MM.1S (cell line): Measurements from ENCODE around the gene CPNE2.
A peak's percentile ranks its signal among the peaks of the same experiment; 100 is the strongest.

Experiments
- DNase-seq: peaks from one replicate; pipeline ENCODE4 v3.0.0-alpha.2; 2015
- H2AFZ ChIP-seq: fragments of 300-600 bp; sonication (generic); 2 replicates; pipeline ENCODE4 v1.6.0; 2016; ENCODE audit warnings: antibody characterized with exemption, low read length
- H3F3A ChIP-seq: fragments of 300-600 bp; sonication (generic); 2 replicates; pipeline ENCODE4 v1.6.1; 2016; ENCODE audit warnings: mild to moderate bottlenecking, antibody characterized with exemption, low read length, moderate library complexity, mixed read lengths; ENCODE audit not compliant: insufficient read depth
- H3K27ac ChIP-seq: fragments of 300-600 bp; sonication (generic); 2 replicates; pipeline ENCODE4 v1.5.1; 2016; ENCODE audit warnings: mild to moderate bottlenecking, low read length
- H3K27me3 ChIP-seq: fragments of 300-600 bp; sonication (generic); replicated peaks from 2 replicates; pipeline ENCODE4 v1.6.0; 2016; ENCODE audit warnings: low read length; ENCODE audit not compliant: insufficient read depth
- H3K36me3 ChIP-seq: fragments of 300-600 bp; sonication (generic); replicated peaks from 2 replicates; pipeline ENCODE4 v1.6.1; 2016; ENCODE audit warnings: mild to moderate bottlenecking, low read length, mixed read lengths; ENCODE audit not compliant: insufficient read depth
- H3K4me1 ChIP-seq: fragments of 300-600 bp; sonication (generic); 2 replicates; pipeline ENCODE4 v1.6.1; 2016; ENCODE audit warnings: low read length, mixed read lengths
- H3K4me2 ChIP-seq: fragments of 300-600 bp; sonication (generic); 2 replicates; pipeline ENCODE4 v1.6.0; 2016; ENCODE audit warnings: low read depth, low read length
- H3K4me3 ChIP-seq: fragments of 300-600 bp; sonication (generic); 2 replicates; pipeline ENCODE4 v1.5.1; 2016; ENCODE audit warnings: low read length, mixed read lengths
- H3K79me2 ChIP-seq: fragments of 300-600 bp; sonication (generic); 2 replicates; pipeline ENCODE4 v1.6.1; 2016; ENCODE audit warnings: mixed run types, low read length, mixed read lengths
- H3K9ac ChIP-seq: fragments of 300-600 bp; sonication (generic); 2 replicates; pipeline ENCODE4 v1.6.1; 2016; ENCODE audit warnings: low read length, mixed read lengths
- H3K9me2 ChIP-seq: fragments of 300-600 bp; sonication (generic); replicated peaks from 2 replicates; pipeline ENCODE4 v1.6.1; 2016; ENCODE audit warnings: mild to moderate bottlenecking, low read length, mixed read lengths; ENCODE audit not compliant: insufficient read depth
- H3K9me3 ChIP-seq: fragments of 300-600 bp; sonication (generic); replicated peaks from 2 replicates; pipeline ENCODE4 v1.6.1; 2016; ENCODE audit warnings: mild to moderate bottlenecking, low read length, mixed read lengths; ENCODE audit not compliant: insufficient read depth
- H4K20me1 ChIP-seq: fragments of 300-600 bp; sonication (generic); 2 replicates; pipeline ENCODE4 v1.6.1; 2016; ENCODE audit warnings: mild to moderate bottlenecking, low read length, moderate library complexity, mixed read lengths; ENCODE audit not compliant: insufficient read depth
- CTCF ChIP-seq: fragments of 300-600 bp; sonication (generic); IDR thresholded peaks from 2 replicates; pipeline ENCODE4 v1.5.1; 2016; ENCODE audit warnings: antibody characterized with exemption, low read length, mixed read lengths
- EZH2 ChIP-seq: fragments of 300-600 bp; sonication (generic); optimal IDR thresholded peaks from 2 replicates; pipeline ENCODE3; 2017; ENCODE audit warnings: low read depth, mild to moderate bottlenecking, antibody characterized with exemption, low read length, mixed read lengths
- EZH2phosphoT487 ChIP-seq: fragments of 300-600 bp; sonication (generic); IDR thresholded peaks from 2 replicates; pipeline ENCODE4 v1.6.1; 2018; ENCODE audit warnings: antibody characterized with exemption, low read length

The CPNE2 gene

DNA sequence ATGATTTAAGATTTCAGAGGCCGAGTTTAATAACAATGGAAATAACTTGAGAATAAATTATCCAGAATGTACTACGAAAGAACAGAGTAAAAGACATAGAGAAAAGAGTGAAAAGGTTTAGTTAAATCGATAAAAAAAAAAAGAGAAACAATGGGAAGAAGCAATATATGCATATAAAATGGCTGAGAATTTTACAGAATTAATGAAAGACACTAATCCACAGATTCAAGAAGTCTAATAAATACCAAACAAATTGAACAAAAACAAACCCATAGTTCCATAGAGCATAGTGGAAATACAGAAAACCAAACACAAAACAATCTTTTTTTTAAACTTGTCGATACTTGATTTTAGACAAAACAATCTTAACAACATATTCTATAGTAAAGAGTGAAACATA, 91.7 kb downstream of the CPNE2 start:
- peaks cover 11% of the 10 kb centered on the region for H3F3A ChIP-seq
- H2AFZ ChIP-seq, result no peak overlapping the region
- TF ChIP-seq CTCF, result no peak
- TF ChIP-seq EZH2phosphoT487, result no peak
- no peak for TF ChIP-seq EZH2
- H3K4me1 ChIP-seq, result peaks cover 7% of the 10 kb centered on the region
- H3K9ac ChIP-seq, result no peak overlapping the region
- no peak for DNase-seq
- H3K4me3 ChIP-seq, result no peak overlapping the region
- no peaks in the 10 kb centered on the region for H3K9me2 ChIP-seq
- H3K79me2 ChIP-seq, result peaks cover 93% of the 10 kb centered on the region
- H3K4me2 ChIP-seq, result peak overlapping the region; percentile 78; the same call in 1 of the 2 replicates
- H3K36me3 ChIP-seq, result no peaks in the 10 kb centered on the region
- no peaks in the 10 kb centered on the region for H3K9me3 ChIP-seq
- H3K27me3 ChIP-seq, result no peaks in the 10 kb centered on the region
- H4K20me1 ChIP-seq, result no peaks in the 10 kb centered on the region
- no peak overlapping the region for H3K27ac ChIP-seq

- H3K27me3 ChIP-seq, result no peaks in the 10 kb centered on the region
- peaks cover 11% of the 10 kb centered on the region for H3F3A ChIP-seq
- H3K9me3 ChIP-seq, result no peaks in the 10 kb centered on the region
- H3K79me2 ChIP-seq, result peaks cover 93% of the 10 kb centered on the region
- peak overlapping the region; percentile 90 for H3K4me3 ChIP-seq
- H3K27ac ChIP-seq, result peak overlapping the region; percentile 67; the same call in 1 of the 2 replicates
- H3K4me2 ChIP-seq, result peak overlapping the region; percentile 78
- H3K9me2 ChIP-seq, result no peaks in the 10 kb centered on the region
- peak overlapping the region; percentile 89 for H3K9ac ChIP-seq
- TF ChIP-seq CTCF (no peak), EZH2phosphoT487 (no peak), EZH2 (no peak)
- no peaks in the 10 kb centered on the region for H3K36me3 ChIP-seq
- H3K4me1 ChIP-seq, result peaks cover 7% of the 10 kb centered on the region
- no peak for DNase-seq
- peak overlapping the region; percentile 75 for H2AFZ ChIP-seq
- H4K20me1 ChIP-seq, result no peaks in the 10 kb centered on the region
These were observed 92.6 kb downstream of the CPNE2 start for GRCh38 chr16:57184887-57185445.

GRCh38 chr16:57185446-57185944, 93.1 kb downstream of the CPNE2 start:
- TF ChIP-seq EZH2, result no peak
- TF ChIP-seq CTCF, result no peak
- TF ChIP-seq EZH2phosphoT487, result no peak
- Histone ChIP-seq H3K9ac (peak overlapping the region; percentile 89), H3K27me3 (no peaks in the 10 kb centered on the region), H3K4me3 (peak overlapping the region; percentile 90), H3K36me3 (no peaks in the 10 kb centered on the region), H3K9me3 (no peaks in the 10 kb centered on the region), H3K27ac (peak overlapping the region; percentile 67; the same call in 1 of the 2 replicates), H3F3A (peaks cover 11% of the 10 kb centered on the region), H3K79me2 (peaks cover 95% of the 10 kb centered on the region), H3K9me2 (no peaks in the 10 kb centered on the region), H4K20me1 (no peaks in the 10 kb centered on the region), H3K4me1 (peaks cover 7% of the 10 kb centered on the region), H2AFZ (peak overlapping the region; percentile 75), H3K4me2 (peak overlapping the region; percentile 78)
- DNase-seq, result no peak
